ENCODE measurements around the gene MAPKBP1.
"Not testable (repeated sequence)": the region's sequence is repeated elsewhere in the genome, so short reads cannot be mapped to it uniquely, and the experiment has no call there.

Gene MAPKBP1

DNA sequence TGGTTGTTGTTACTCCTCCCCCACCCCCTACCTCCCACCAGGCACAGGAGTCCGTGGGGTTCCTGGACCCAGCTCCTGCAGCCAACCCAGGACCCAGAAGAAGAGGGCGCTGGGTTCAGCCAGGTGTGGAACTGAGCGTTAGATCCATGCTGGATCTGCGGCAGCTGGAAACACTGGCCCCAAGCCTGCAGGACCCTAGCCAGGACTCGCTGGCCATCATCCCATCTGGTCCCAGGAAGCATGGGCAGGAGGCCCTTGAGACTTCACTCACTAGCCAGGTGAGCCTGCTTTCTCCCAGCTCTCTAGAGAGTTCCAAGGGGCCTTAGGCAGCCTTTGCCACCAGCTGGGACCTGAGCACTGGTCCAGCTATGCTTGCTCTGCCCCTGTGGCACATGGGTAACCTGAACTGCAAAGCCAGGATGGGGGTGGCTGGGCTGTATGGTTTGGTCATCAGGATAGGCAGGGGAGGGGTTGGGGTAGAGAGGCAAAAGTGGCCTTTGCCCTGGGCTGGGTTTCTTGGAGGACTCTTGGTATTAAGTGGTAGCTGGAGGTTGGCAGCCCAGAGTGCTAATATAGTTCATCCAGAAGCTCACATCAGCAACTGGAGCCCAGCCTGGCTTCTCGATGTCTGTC is 46.6 kb downstream of the MAPKBP1 start:
- TF ChIP-seq POLR2A (IDR thresholded peaks at IDR 0.05; ENCODE audit: low read length) (no peak), GATA1 (IDR thresholded peaks at IDR 0.05; ENCODE audit: low read depth, low read length) (no peak)
- DNase-seq, result no peak

DNA sequence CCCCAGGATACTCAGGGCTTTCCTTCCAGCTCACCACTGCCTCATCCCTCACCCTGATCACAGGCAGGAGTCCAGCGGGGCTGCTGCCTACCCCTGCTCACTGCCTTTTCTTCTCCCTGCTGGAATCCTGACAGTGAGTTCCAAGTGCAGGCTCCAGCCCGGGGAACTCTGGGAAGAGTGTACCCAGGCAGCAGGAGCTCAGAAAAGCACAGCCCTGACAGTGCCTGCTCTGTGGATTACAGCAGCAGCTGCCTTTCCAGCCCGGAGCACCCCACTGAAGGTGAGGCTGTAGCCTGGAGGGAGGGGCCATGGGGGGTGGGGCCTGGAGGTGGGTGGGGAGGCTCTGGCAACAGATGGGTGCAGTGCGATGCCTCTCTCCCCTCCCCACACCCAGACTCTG is 47.5 kb downstream of the MAPKBP1 start:
- TF ChIP-seq POLR2A (IDR thresholded peaks at IDR 0.05; ENCODE audit: low read length) (no peak), GATA1 (IDR thresholded peaks at IDR 0.05; ENCODE audit: low read depth, low read length) (no peak)
- no peak for DNase-seq

DNA sequence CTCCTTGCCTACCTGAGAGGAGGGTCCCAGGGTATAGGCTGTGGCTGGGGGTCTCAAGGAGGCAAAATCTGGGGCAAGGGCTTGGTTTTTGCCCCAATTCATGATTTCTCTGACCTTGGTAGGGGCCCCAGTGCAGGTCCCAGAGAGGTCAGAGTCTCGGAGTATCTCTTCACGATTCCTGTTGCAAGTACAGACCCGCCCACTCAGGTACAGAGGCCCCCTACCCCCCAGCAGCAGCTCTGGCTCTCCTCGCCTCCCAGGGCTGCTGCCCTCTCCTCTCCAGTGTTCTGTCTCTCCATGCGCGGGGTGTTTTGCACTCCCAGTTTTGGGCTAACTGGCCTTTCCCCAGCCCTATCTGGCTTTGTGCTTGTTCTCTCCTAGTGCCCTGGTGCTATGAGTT is 48.2 kb downstream of the MAPKBP1 start:
- no peak for DNase-seq
- no peak for TF ChIP-seq GATA1 (IDR thresholded peaks at IDR 0.05; ENCODE audit: low read depth, low read length)
- TF ChIP-seq POLR2A (IDR thresholded peaks at IDR 0.05; ENCODE audit: low read length), result no peak

DNA sequence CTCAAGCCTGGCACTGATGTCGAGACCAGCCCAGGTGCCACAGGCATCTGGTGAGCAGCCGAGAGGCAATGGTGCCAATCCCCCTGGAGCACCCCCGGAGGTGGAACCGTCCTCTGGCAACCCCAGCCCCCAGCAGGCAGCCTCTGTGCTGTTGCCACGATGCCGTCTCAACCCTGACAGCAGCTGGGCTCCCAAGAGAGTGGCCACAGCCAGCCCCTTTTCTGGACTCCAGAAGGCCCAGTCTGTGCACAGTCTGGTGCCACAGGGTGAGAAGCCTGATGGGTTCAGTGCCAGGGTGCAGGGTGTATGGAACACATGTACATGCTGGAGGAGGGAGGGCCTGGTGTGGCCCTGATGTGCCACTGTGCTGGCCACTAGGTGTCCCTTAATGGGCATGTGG is 48.7 kb downstream of the MAPKBP1 start:
- TF ChIP-seq POLR2A (IDR thresholded peaks at IDR 0.05; ENCODE audit: low read length) (no peak), GATA1 (IDR thresholded peaks at IDR 0.05; ENCODE audit: low read depth, low read length) (no peak)
- DNase-seq, result no peak

DNA sequence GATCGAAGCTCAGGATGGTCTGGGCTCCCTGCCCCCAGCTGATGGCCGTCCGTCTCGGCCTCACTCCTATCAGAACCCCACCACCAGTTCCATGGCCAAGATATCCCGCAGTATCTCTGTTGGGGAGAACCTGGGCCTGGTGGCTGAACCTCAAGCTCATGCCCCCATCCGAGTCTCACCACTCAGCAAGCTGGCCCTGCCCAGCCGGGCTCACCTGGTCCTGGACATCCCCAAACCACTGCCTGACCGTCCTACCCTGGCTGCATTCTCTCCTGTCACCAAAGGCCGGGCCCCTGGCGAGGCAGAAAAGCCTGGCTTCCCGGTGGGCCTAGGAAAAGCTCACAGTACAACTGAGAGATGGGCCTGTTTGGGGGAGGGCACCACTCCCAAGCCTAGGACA is 49.2 kb downstream of the MAPKBP1 start:
- DNase-seq, result no peak
- no peak for TF ChIP-seq GATA1 (IDR thresholded peaks at IDR 0.05; ENCODE audit: low read depth, low read length)
- no peak for TF ChIP-seq POLR2A (IDR thresholded peaks at IDR 0.05; ENCODE audit: low read length)

DNA sequence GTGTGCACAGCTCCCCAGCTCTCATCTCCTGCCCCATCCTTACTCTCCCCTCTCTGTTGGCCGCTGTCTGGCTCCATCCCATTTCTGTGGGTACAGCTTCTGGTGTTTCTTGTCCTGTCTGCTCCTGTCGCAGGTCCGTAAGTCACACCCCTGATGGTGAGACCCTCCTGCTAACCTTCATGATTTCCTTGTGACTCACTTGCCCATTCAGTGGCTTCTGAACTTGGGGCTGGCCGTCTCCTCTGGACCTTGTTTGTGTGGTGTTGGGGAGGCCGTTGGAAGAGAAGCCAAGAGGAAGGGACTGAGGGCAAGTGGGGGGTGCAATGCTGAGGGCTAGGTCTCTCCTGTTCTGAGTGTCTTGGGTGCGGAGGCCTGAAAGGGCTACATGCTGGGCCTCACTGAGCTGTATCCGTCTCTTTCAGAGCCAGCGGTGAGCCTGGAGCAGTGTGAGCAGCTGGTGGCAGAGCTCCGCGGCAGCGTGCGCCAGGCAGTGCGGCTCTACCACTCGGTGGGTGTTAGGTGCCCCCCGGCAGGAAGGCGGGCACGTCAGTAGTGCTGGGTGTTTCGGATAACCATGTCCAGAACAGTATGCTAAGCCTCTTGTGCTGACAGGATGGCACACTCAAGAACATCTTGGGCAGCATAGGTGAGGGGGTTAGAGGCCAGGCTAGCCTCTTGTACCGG is 49.9 kb downstream of the MAPKBP1 start:
- no peak for TF ChIP-seq POLR2A (IDR thresholded peaks at IDR 0.05; ENCODE audit: low read length)
- no peak for TF ChIP-seq GATA1 (IDR thresholded peaks at IDR 0.05; ENCODE audit: low read depth, low read length)
- no peak for DNase-seq

DNA sequence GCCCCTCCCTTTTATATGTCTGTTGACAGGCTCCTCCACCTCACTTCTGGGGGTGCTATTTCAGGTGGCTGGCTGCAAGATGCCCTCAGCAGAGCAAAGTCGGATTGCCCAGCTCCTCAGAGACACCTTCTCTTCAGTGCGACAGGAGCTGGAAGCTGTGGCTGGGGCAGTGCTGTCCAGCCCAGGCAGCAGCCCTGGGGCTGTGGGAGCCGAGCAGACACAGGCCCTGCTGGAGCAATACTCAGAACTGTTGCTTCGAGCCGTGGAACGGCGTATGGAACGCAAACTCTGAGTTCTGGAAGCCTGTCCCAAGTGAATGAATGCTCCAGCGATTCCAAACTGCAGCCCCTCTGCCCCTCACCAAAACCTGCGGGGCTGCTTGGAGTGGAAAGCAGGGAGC is 50.9 kb downstream of the MAPKBP1 start:
- no peak for DNase-seq
- no peak for TF ChIP-seq POLR2A (IDR thresholded peaks at IDR 0.05; ENCODE audit: low read length)
- TF ChIP-seq GATA1 (IDR thresholded peaks at IDR 0.05; ENCODE audit: low read depth, low read length), result no peak

DNA sequence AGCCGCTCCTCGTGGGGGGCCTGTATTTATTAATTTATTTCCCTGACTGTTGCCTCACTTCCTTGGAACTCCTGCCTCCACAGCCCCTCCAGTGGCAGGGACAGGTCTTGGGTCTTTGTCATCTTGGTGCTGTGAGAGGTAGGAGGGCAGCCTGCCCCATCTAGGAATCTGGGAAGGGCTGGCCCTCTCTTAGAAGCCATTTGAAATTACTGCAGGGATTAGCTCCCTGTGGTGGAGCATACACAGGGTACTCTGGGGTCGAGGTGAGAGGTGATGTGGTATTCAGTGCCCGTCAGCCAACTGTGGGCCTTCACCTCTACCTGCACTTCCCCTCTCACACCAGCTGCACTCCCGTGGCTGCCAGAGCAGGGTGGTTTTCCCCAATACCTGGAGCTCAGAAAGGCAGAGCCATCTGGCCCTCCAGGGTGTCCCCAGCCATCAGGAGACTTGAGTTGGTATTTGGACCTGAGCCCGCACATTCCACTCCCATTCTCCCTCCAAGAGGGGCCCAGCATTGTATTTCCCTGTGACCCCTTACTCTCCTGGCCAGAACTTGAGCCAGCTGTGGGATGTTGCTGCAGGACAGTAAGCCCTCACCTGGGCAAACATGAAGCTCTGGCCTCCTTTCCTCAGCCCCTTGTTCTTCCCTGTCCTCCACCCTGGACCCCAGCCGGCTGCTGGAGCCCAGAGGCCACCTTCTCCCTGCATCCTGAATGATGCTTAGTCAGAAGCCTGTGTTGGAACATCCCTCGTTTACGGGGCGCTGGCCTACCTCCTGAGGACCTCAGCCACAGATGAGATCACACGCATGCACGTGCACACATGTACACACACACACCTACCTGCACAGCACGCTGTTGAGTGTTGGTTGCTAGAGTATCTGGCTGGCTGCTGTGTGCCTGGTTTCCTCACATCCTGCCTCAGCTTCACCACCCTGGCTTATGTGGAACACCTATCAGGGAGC is 51.6 kb downstream of the MAPKBP1 start:
- no peak for DNase-seq
- TF ChIP-seq POLR2A (IDR thresholded peaks at IDR 0.05; ENCODE audit: low read length) (no peak), GATA1 (IDR thresholded peaks at IDR 0.05; ENCODE audit: low read depth, low read length) (no peak)

DNA sequence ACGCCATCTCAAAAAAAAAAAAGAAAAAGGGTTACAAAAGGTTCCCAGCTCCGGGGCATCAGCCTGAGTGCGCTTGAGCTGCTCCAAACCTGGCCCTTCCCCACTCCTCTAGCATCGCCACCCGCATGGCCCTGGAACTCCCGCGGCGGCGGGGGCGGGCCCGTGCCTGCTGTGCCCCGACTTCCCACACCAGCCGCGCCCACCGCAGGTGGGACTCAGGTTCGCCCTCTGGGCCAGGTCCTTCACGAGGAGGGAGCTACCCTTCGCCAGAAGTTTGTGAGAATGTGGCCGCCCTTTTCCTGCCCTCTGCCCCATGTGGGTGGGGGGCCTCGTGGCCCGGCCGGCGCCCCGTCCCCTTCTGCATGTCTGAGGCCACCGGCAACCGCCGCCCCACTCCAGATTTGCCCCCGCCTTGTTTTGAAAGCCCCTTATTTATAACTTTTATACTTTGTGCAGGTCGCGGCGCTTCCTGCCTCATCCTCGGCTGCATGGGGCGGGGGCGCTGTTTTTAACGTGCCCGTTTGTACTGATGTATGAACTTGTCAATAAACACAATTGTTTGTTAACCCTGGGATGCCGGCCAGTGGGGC is 53.1 kb downstream of the MAPKBP1 start:
- DNase-seq, result no peak
- TF ChIP-seq POLR2A (IDR thresholded peaks at IDR 0.05; ENCODE audit: low read length) (no peak), GATA1 (IDR thresholded peaks at IDR 0.05; ENCODE audit: low read depth, low read length) (no peak)

DNA sequence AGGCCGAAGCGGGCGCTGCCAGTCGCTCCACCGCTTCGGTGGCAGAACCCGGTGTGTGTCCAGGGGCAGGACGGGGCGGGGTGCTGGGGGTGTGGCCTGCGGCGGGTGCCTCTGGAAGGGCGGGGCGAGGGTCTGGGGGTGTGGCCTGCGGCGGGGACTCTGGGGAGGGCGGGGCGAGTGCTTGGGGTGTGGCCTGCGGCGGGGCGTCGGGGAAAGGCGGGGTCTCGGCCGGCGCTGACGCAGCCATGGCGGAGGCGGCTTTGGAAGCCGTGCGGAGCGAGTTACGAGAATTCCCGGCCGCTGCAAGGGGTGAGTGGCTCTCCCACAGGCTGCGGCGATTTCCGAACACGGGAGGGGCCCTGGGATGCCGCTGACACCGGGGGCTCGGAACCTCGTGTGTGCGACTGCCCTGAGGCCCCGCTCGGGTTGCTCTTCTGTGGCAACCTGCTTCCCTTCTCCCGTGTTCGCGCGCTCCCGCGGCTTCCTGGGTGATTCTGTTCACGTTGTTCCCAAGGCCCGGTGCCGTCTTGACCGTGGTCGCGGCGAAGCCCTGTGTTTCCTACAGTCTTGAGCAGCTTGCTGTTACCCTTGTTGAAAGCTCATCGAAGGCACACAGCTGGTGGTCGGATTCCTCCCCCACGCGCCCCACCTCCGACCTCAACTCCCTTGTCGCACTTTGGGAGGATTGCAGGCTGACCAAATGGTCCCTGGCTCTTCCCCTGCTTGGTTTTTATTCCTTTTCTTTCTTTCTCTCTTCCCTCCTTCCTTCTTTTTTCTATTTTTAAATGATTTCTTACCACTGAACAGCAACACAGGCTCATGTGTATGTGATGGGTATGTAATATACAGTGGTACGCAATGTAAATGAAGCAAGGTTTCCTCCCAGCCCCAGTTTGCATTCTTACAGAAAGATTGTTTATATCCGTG is 53.9 kb downstream of the MAPKBP1 start, which contains the start of gene JMJD7:
Gene JMJD7 (plus strand): TSS at position 213 of the 927 bp plus-strand sequence. CDS start 33 bp downstream, at position 246.
- TF ChIP-seq GATA1 (IDR thresholded peaks at IDR 0.05; ENCODE audit: low read depth, low read length) (no peak), POLR2A (IDR thresholded peaks at IDR 0.05; ENCODE audit: low read length) (peak; percentile 52)
- DNase-seq, result peak; percentile 90 to 96

DNA sequence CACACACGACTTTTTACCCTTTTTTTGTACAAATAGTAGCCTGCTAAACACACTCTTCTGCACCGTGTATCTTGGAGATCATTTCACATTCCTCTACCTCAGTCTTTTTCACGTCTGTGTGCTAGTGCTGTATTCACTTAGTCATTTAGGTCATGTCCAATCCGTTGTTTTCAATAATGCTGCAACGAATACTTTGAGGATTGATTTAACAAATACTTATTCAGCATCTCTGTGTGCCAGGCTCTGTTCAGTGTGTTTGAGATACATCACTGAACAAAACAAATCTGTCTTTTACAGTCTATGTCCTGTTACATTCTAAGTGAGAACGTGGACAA is 54.5 kb downstream of the MAPKBP1 start:
- no peak for TF ChIP-seq POLR2A (IDR thresholded peaks at IDR 0.05; ENCODE audit: low read length)
- TF ChIP-seq GATA1 (IDR thresholded peaks at IDR 0.05; ENCODE audit: low read depth, low read length), result no peak
- peak in 1 of 2 experiments; percentile 48 for DNase-seq

DNA sequence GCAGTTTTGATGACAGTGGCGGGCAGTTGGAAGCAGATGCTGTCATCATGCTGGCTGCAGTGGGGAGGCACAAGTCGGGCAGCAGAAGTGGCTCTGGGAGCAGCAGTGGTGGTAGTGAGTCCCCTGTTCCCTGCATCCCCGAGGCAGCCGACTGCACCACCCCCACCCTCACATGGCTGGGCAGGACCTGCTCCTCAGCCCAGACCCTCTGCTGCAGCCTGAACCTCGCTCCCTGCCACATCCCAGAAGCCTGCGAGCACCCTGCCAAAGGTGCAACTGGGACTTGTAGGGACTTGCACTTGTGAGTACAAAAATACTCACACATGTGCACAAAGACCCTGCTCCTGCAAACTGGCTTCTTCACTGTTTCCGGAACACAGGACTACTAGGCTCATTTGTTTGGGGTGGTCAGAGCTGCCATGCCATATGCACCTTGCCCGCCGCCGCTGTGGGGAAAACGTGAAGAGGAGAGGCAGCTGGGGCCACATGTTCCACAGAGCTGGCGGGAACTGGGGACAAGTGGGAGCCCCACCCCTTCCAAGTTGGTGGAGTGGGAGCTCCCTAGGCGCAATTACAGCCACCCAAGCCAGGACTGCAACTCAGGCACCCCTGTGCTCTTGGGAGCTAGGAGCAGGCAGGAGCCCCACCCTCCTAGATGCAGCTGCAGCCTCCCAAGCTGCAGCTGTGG is 55.8 kb downstream of the MAPKBP1 start:
- TF ChIP-seq GATA1 (IDR thresholded peaks at IDR 0.05; ENCODE audit: low read depth, low read length), result no peak
- no peak for TF ChIP-seq POLR2A (IDR thresholded peaks at IDR 0.05; ENCODE audit: low read length)
- DNase-seq, result no peak

DNA sequence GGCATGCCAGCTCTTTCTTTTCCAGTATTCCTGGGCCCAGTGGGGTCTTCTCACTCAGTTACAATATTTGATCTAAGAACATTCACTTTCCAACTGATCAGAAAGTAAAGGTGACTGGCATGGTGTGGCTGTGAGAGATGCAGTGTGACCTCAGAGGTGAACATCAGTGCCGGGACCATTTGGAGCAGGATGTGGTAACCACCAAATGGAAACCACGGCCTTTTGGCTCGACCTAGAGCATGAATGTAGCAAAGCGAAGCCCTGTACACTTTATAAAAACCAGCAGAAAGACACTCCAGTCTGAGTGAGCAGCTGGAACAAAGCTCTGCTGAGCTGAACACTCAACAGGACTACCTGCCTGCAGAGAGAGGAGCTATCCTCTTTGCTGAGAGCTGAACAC is 57.0 kb downstream of the MAPKBP1 start:
- DNase-seq, result not testable (repeated sequence)

All from erythroblast (primary cell).